Glutamatergic neuron (in vitro differentiated cells): ENCODE results near the gene TTC39C. TPM values are rescaled to one million over a fixed set of nuclear protein-coding genes. Genes with fewer than 3 reads are reported as not detected.

Experiments
- DNase-seq: peaks from one replicate; pipeline ENCODE4 v3.0.0; 2022
- H3K27ac Mint-ChIP-seq: one replicate; pipeline ENCODE4 v1.8.0; 2020; ENCODE audit warnings: mild to moderate bottlenecking, mixed read lengths, inconsistent platforms; ENCODE audit not compliant: unreplicated experiment
- H3K27me3 Mint-ChIP-seq: one replicate; pipeline ENCODE4 v1.8.0; 2020; ENCODE audit warnings: mild to moderate bottlenecking, moderate library complexity, mixed read lengths, inconsistent platforms; ENCODE audit not compliant: unreplicated experiment
- H3K36me3 Mint-ChIP-seq: one replicate; pipeline ENCODE4 v1.8.0; 2020; ENCODE audit warnings: mild to moderate bottlenecking, mixed read lengths, inconsistent platforms; ENCODE audit not compliant: unreplicated experiment
- H3K4me1 Mint-ChIP-seq: one replicate; pipeline ENCODE4 v1.8.0; 2020; ENCODE audit warnings: mild to moderate bottlenecking, low read depth, mixed read lengths, inconsistent platforms; ENCODE audit not compliant: unreplicated experiment
- H3K4me3 Mint-ChIP-seq: one replicate; pipeline ENCODE4 v1.8.0; 2020; ENCODE audit warnings: mild to moderate bottlenecking, mixed read lengths, inconsistent platforms; ENCODE audit not compliant: unreplicated experiment
- H3K9me3 Mint-ChIP-seq: one replicate; pipeline ENCODE4 v1.8.0; 2020; ENCODE audit warnings: mild to moderate bottlenecking, moderate library complexity, mixed read lengths, inconsistent platforms; ENCODE audit not compliant: unreplicated experiment
- CTCF ChIP-seq: fragments of 200-600 bp; sonication (generic); IDR thresholded peaks from one replicate; pipeline ENCODE4 v1.5.0; 2021; ENCODE audit not compliant: partially characterized antibody, unreplicated experiment
- total RNA-seq: library from RNA; stranded (reverse); fragmentation: NEBNext Ultra II Directional; extraction: Animal tissue kit (Norgen Biotek cat#: 25700); gene quantifications from one replicate; pipeline ENCODE4 v1.2.1, GENCODE V29; 2021; ENCODE audit not compliant: unreplicated experiment

Gene TTC39C
- total RNA-seq, 1 donor from 2014 or later = 29.2 TPM

- no peak overlapping the region for H3K27ac Mint-ChIP-seq
Observed at GRCh38 chr18:24011123-24011917, 3.2 kb upstream of the TTC39C start.

GRCh38 chr18:24013051-24013450 is 1.5 kb upstream of the TTC39C start:
- DNase-seq = no peak
- H3K9me3 Mint-ChIP-seq = peaks cover 5% of the 10 kb centered on the region
- H3K4me3 Mint-ChIP-seq = no peak overlapping the region
- TF ChIP-seq CTCF = no peak
- H3K36me3 Mint-ChIP-seq = no peaks in the 10 kb centered on the region
- H3K4me1 Mint-ChIP-seq = peaks cover 19% of the 10 kb centered on the region
- H3K27ac Mint-ChIP-seq = no peak overlapping the region
- peaks cover 2% of the 10 kb centered on the region for H3K27me3 Mint-ChIP-seq

More at GRCh38 chr18:24011123-24011917, 3.2 kb upstream of the TTC39C start:
- no peak for DNase-seq
- peaks cover 9% of the 10 kb centered on the region for H3K4me1 Mint-ChIP-seq
- H3K27me3 Mint-ChIP-seq = peaks cover 2% of the 10 kb centered on the region
- H3K4me3 Mint-ChIP-seq = no peak overlapping the region
- peaks cover 5% of the 10 kb centered on the region for H3K9me3 Mint-ChIP-seq
- no peaks in the 10 kb centered on the region for H3K36me3 Mint-ChIP-seq
- no peak for TF ChIP-seq CTCF

- DNase-seq = peak; percentile 66
- Mint-ChIP-seq H3K27ac (peak overlapping the region; percentile 91), H3K9me3 (peaks cover 5% of the 10 kb centered on the region), H3K36me3 (no peaks in the 10 kb centered on the region), H3K4me1 (peaks cover 18% of the 10 kb centered on the region), H3K27me3 (peaks cover 2% of the 10 kb centered on the region), H3K4me3 (peak overlapping the region; percentile 95)
- no peak for TF ChIP-seq CTCF
Observed at GRCh38 chr18:24014986-24015638, 558 bp downstream of the TTC39C start.

- peaks cover 2% of the 10 kb centered on the region for H3K27me3 Mint-ChIP-seq
- DNase-seq = no peak
- H3K27ac Mint-ChIP-seq = peak overlapping the region; percentile 91
- no peaks in the 10 kb centered on the region for H3K36me3 Mint-ChIP-seq
- peaks cover 5% of the 10 kb centered on the region for H3K9me3 Mint-ChIP-seq
- H3K4me1 Mint-ChIP-seq = peaks cover 18% of the 10 kb centered on the region
- no peak for TF ChIP-seq CTCF
- peak overlapping the region; percentile 95 for H3K4me3 Mint-ChIP-seq
Observed at GRCh38 chr18:24015639-24016631, 1.4 kb downstream of the TTC39C start.
